Measurements from ENCODE around the gene CLEC12A.

DNA sequence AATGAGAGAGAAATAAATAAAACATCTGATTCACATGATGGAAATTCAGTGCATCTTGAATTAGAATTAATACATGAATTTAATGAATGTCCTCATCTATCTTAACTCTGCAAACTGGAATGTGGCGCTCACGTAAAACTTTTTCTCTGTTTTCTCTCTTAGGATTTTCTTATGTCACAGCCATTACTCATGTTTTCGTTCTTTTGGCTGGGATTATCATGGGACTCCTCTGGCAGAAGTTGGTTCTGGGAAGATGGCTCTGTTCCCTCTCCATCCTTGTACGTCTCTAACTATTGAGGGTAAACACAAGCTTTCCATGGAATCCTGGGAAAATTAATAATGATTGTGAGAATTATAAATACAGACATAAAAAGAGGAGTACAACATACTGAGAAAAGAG, 44.2 kb downstream of the CLEC12A start:
- TF ChIP-seq POLR2AphosphoS5 (IDR thresholded peaks at IDR 0.05): no peak
- TF ChIP-seq, protein P1, sequence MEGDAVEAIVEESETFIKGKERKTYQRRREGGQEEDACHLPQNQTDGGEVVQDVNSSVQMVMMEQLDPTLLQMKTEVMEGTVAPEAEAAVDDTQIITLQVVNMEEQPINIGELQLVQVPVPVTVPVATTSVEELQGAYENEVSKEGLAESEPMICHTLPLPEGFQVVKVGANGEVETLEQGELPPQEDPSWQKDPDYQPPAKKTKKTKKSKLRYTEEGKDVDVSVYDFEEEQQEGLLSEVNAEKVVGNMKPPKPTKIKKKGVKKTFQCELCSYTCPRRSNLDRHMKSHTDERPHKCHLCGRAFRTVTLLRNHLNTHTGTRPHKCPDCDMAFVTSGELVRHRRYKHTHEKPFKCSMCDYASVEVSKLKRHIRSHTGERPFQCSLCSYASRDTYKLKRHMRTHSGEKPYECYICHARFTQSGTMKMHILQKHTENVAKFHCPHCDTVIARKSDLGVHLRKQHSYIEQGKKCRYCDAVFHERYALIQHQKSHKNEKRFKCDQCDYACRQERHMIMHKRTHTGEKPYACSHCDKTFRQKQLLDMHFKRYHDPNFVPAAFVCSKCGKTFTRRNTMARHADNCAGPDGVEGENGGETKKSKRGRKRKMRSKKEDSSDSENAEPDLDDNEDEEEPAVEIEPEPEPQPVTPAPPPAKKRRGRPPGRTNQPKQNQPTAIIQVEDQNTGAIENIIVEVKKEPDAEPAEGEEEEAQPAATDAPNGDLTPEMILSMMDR (IDR thresholded peaks at IDR 0.05): no peak
- TF ChIP-seq POLR2A (IDR thresholded peaks at IDR 0.05): no peak
